Measurements from ENCODE around the gene ELFN1. TPM values are rescaled to one million over a fixed set of nuclear protein-coding genes. Genes with fewer than 3 reads are reported as not detected.
A peak's percentile ranks its signal among the peaks of the same experiment; 100 is the strongest.
"Not testable (repeated sequence)": the region's sequence is repeated elsewhere in the genome, so short reads cannot be mapped to it uniquely, and the experiment has no call there.

Gene ELFN1
- total RNA-seq, 1 donor from 2014 or later = 1.2 TPM

DNA sequence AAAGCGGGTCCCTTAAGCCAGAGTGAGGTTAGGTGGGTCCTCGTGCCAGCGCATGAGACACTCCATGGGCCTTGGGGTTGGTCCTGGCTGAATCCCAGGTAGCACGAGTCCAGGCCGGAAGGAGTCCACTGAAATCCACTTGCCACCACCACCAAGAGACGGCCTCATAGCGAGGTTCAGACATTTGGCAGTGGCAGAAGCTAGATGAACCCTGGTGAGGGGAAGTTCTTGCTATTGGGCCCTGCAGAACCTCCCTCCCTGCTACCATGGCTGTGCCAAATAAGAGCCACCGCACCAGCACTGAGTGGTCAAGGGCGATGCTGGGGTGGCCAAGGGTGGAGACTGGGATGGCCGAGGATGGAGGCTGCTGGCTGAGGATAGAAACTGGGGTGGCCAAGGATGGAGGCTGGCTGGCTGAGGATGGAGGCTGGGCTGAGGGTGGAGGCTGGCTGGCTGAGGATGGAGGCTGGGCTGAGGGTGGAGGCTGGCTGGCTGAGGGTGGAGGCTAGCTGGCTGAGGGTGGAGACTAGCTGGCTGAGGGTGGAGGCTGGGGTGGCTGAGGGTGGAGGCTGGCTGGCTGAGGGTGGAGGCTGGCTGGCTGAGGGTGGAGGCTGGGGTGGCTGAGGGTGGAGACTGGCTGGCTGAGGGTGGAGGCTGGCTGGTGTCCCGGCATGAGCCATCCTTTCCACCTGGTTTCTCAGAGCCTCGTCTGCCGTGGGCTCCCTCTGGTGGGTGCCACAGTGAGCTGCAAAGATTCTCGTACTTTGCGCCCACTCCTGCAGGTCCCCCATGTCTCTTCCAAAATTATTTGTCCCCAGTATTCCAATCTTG is 88.2 kb downstream of the ELFN1 start:
- peak; percentile 53 for DNase-seq

DNA sequence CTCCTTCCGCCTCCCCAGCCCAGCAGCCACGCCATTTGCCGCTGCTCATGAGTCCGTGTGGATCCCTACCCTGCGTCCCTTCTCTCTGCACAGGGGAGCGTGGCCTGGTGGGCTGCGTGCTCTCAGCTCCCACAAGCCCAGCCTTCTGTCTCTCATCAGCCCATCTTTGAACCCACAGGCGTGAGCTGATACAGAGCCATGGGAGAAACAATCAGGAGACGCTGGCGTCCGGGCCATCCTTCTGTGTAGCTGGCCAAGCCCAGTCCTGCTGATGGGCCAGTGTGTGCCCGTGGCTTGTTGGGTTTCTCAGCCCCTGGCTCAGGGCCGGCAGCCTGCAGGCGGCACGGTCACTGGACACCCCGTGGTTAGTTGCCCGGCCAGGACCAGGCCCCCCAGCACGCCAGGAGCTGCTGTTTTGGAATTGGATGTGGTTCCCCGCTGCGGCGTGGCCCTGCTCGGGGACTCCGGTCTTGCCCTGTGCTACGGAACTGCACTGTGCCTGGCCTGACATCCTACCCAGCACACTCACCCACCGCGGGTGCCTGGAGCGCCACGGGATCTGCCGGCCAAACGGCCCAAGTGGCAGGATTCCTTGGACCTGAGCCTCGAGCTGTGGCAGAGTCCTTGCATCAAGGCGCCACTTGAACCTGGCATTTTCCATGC is 88.9 kb downstream of the ELFN1 start:
- DNase-seq = no peak

DNA sequence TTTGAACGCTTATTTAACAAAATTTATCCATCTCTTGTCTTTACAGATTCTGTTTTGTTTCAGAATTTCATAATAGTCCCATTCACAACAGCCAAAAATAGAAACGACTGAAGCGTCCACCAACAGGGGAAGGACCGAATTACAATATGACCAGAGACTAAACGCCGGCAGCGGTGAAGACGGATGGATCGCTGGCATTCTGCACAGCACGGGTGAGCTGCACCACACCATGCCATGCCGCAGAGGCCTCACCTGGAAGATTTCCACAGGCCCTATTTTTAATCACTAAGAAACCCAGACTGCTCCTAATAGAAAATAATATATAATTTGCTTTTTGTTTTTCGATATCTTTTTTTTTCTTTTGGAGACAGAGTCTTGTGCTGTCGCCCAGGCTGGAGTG is 91.0 kb downstream of the ELFN1 start:
- DNase-seq = no peak

DNA sequence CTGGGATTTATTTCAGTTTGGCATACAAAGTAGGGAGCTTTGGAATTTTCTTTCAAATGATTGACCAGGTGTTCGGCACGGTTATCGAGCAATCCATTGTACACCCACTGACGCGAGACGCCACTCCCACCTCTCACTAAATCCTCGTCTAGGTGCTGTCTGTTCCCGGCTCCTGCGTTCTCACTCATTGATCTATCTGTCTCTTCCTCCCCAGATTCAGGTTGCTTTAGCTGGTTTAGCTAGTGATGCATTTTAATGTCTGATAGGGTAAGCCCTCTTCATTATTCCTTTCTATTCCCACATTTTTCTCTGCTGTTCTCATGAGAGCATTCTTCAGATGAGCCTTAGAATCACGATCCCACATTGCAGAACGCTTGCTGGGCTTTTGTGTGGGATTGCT is 91.7 kb downstream of the ELFN1 start:
- DNase-seq = no peak

DNA sequence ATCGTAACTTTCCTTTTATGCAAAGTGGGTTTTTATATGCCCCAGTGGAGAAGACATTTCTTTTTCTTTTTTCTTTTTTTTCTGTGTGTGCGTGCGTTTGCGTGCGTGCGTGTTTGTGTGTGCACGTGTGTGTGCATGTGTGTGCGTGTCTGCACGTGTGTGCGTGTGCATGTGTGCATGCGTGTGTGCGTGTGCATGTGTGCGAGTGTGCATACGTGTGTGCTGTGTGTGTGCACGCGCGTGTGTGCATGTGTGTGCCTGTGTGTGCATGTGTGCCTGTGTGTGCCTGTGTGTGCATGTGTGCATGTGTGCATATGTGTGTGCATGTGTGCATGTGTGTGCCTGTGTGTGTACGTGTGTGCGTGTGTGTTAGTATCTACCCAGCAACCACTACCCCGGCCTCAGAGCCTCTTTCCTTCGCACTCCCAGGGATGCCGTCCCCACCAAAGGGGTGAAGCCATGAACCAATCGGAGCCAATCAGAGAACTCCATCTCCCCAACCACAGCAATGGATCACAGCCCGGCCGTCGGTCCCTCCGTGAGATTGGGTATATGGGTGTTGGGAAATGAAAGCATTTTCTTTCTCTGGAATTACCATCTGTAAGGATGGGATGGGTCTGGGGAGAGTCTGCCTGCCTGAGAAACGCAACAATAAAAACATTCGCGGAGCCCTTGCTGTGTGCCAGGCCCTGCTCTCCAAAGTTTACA is 92.3 kb downstream of the ELFN1 start:
- no peak for DNase-seq

DNA sequence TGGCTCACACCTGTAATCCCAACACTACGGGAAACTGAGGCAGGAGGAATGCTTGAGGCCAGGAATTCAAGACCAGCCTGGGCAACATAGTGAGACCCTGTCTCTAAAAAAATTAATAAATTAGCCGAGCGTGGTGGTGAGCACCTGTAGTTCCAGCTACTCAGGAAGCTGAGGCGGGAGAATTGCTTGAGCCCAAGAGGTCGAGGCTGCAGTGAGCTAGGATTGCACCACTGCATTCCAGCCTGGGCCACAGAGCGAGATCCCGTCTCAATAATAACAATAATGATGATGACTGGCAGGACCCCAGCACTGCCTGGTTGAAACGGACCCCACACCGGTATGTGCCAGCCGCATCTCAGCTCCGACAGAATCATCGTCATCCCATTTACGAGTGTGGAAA is 93.0 kb downstream of the ELFN1 start:
- DNase-seq = no peak

DNA sequence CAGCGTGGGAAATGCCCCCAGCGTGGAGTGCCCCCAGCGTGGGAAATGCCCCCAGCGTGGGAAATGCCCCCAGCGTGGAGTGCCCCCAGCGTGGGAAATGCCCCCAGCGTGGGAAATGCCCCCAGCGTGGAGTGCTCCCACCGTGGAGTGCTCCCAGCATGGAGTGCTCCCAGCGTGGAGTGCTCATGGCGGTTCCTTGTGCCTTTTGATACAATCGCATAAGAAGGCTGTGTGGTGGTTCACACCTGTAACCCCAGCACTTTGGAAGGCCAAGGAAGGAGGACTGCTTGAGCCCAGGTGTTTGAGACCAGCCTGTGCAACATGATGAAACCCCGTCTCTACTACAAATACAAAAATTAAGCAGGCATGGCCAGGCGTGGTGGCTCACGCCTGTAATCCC is 93.8 kb downstream of the ELFN1 start:
- DNase-seq = not testable (repeated sequence)

DNA sequence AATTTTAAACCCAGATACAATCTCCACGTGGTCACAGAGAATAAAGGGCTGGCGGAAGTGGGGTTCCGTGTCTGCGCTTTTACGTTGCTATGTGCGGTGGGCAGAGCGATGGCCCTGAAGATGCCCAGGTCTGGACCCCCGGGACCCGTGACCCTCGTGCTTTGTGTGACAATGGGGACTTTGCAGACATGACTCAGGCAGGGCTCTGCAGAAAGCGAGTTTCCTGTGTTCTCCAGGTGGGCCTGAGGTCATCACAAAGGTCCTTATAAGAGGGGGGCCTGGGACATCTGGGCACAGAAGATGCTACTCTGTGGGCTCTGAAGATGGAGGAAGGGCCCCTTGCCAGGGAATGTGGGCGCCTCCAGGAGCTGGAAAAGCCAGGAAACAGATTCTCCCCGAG is 95.3 kb downstream of the ELFN1 start:
- DNase-seq = no peak

DNA sequence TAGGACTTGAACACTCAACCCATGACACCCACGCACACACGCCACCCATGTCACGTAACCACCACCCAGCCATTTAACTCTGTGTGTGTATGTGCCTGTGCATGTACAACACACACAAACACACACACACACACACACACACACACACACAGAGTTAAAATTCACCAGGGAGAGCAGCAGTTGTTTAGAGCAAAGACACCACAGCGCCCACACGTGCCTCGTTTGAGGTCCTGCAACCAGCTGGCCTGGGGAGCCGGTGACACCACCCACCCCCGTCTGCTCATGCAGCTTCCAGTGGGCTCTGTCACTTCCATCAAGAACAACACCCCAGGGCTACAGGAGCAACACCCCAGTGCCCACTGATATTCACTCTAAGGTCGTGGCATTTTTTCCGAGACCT is 97.4 kb downstream of the ELFN1 start:
- DNase-seq = no peak

DNA sequence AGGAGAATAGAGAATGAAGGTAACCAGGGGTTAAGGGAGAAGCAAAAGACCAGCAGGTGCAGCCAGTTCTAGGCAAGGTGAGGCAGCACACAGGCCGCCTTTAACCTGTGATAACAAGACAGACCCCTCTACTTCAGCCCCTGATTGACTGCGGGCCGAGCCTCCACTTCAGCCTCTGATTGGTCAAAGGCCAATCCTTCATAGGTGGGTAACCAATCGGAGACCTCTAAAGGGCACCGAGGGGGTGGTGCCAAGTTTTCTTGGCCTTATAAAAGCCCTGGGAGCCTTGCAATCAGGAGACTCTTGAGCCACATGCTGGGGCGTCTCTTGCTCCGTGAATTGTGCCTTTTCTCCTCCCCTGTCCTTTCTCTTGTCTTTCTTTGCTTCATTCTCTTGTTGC is 98.8 kb downstream of the ELFN1 start:
- DNase-seq = no peak

DNA sequence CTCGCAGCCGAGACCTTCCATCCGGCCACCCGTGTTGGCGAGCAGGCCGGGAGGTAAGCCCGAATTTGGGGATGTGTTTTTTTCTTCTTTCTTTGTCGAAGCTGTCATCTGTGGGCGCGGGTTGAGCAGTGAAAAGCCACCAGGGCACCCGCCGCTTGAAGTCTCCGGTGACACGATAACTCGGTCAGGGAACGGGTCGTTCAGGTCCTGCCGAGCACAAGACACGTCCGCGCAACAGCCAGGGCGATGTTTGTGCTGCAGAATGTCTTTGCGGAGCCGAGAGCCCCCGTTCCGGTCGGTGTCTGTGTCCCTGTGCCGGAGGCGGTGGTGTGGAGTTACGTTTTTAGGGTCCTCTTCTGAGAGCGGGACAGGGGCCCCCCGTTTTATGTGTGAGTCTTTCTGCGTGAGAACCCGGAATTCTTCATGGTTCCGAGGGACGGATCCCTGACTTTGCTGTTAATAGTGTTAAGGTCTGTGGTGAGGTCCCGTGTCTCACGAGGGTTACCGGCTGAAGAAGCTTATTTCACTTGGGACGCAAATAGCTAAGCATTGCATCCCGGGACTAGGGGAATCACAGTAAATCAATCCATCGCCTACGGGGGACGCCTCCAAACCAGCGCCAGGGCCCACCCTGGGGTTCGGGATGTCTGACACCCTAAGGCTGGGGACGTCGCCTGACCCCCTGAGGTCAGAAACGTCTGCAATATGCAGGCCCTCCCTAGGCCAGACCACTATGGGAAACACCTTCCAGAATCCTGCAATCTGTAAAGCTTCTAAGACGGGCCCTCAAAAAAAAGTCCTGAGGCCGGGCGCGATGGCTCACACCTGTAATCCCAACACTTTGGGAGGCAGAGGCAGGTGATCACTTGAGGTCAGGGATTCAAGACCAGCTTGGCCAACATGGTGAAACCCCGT is 99.5 kb downstream of the ELFN1 start:
- DNase-seq = no peak

DNA sequence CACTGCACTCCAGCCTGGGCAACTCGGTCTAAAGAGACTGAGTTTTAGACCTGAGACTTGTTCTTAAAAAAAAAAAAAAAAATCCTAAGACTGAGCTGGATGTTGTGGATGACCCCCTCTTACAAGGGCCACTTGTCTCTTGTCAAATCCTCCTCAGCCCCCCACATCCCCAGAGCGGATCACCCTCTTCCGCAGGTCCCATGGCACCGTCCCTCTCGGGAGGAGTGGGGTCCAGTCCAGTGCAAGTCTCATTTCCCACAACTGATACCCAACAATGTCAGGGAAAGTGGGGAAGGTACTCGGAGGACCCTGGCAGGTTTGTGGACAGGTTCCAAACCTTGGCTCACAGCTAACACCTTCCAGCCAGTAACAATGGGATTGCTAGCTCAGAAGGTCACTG is 100.3 kb downstream of the ELFN1 start:
- DNase-seq = no peak

DNA sequence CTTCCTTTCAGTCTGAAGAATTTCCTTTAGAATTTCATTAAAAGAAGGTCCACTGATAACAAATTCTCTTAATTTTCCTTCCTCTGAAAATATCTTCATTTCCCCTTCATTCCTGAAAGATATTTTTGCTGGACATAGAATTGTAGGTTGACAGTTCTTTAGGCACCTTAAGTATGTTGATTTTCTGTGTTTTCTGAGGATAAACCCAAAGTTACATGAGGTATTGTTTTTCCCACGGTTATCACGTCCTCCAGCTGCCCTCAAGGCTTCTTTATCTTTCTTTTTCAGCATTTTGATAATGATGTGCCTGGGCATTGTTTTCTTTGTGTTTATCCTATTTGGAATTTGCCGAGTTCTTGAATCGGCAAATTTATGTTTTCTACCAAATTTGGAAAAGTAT is 105.3 kb downstream of the ELFN1 start:
- no peak for DNase-seq

DNA sequence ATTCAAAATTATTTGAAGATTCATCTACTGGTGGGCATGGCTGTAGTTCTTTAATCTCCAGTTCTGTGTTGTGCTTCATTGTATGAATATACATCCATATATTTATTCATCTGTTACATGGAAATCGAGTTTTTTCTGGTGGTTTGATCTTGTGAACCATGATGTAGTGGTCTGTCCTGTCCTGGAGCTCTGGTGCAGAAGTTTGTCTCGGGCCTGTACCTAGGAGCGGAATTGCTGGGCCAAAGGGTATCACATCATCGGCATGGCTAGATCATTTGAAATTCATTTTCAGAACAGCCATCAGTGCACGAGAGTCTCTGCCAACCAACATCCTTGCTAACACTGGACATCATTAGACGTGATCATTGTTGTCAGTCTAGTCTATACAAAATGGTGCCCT is 107.0 kb downstream of the ELFN1 start:
- DNase-seq = no peak

DNA sequence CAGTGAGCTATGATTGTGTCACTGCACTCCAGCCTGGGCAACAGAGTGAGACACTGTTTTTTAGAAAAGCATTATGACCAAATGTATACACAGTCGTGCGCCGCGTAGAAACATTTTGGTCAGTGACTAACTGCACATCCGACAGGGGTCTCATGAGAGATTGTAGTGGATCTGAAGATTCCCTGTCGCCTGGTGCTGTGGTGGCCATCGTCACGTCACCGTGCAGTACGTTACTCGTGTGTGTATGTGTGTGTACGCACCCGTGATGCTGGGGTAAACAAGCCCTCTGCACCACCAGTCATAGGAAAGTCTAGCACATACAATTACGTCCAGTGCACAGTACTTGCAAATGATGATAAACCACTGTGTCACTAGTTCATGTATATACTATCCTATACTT is 109.4 kb downstream of the ELFN1 start:
- no peak for DNase-seq

DNA sequence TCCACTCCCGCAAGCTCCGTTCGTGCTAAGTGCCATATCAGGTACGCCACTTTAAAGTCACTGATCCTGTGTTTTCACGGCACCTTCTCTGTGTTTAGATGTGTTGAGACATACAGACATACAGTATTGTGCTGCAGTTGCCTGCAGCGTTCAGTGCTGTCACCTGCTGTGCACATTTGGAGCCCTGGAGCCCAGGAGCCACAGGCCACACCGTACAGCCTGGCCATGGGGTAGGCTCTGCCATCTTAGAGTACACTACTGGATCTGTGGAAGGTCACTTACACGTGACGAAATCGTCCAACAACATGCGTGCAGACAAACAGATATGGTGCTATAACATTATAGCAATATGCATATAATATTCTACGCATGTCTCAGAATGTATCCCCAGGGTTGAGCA is 111.3 kb downstream of the ELFN1 start:
- no peak for DNase-seq

DNA sequence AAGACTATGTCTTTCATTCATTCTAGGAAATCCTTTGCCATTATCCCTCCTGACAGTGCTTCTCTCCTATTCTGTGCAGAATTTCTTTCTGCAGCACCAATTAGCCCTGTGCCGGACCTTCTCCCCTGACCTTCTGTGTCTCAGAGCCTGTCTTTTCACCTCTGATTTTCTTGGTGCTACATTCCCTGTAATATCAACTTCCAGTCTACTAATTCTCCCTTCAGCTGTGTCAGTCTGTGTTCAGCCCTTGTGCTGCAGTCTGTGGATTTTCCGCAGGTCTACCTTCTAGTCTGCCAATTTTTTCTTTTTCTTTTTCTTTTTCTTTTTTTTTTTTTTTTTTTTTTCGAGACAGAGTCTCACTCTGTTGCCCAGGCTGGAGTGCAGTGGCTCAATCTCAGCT is 115.8 kb downstream of the ELFN1 start:
- no peak for DNase-seq

DNA sequence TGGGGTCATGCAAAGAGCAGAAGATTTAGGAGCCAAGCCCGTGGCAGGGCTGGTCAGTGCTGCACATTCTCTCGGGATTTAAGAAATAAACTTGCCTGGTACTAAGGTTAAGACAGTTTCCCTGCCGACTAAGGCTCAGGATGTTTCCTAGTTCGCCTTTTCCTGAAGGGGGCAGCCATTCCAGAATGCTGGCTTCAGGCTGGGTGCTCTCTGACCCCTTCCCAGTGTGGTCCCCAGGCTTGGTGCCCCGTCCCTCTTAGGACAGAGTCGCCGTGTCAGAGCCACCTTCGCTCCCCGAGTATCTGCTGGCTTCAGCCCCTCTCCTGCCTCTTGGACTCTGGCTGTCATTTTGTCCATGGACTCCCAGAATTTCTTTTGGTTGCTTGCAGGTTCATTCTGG is 117.2 kb downstream of the ELFN1 start:
- no peak for DNase-seq

DNA sequence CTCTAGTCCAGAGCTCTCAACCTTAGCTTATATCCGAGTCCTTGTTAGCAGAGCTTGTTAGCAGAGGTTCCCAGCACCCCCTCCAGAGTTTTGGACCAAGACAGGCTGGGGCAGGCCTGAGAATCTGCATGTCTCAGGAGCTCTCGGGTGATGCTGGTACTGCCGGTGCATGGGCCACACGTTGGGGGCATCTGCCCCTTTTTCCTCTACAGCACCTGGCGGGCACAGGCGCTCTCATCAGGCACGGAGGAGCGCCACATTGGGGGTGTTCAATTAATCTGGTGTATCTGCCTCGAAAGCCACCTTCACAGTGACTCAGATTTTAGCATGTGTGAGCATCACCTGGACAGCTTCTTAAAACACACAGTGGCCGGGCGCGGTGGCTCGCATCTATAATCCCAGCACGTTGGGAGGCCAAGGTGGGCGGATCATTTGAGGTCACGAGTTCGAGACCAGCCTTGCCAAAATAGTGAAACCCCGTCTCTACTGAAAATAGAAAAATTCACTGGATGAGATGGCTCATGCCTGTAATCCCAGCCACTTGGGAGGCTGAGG is 117.7 kb downstream of the ELFN1 start:
- no peak for DNase-seq

DNA sequence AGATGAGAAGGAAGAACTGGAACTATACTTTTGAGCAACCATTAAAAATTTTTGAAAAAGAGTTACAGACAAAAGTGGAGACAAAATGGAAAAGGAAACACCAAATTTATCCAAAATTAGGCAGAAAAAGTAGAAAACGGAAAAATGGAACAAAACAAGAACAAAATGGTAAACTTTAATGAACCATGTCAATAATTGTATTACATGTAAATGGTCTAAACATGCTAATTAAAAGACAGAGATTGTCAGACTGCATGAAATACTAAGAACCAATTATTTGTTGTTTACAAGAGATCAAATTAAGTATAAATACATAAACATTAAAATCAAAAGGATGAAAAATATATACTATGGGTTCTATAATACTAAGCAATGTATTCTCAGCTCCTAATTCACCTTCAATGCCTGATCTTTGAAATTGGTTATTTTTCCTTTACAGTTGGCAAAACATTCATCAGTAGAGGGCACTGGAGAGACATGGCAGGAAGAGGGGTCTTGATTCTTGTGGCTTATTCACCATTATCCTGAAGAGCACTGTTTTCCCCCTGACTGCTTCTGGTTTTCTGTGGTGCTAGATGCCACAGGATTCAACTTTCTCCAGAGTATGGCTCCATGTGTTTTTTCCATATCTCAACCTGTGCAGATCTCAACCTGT is 124.9 kb downstream of the ELFN1 start:
- no peak for DNase-seq

Measured in dermis blood vessel endothelial cell (primary cell).